ENCODE data around the gene APOL1. TPM values are rescaled to one million over a fixed set of nuclear protein-coding genes. Genes with fewer than 3 reads are reported as not detected.
"Not testable (repeated sequence)": the region's sequence is repeated elsewhere in the genome, so short reads cannot be mapped to it uniquely, and the experiment has no call there.

The APOL1 gene
- total and polyA plus RNA-seq, 2 donors (not counting 1 experiment from before 2014, with no cell fraction given) = 3.3 to 11.2 TPM

GRCh38 chr22:36204001-36204631, 48.8 kb upstream of the APOL1 start:
- ChIA-PET CTCF (interaction anchor here (1.0 kb wide), 1 partner anchor 36 kb away, joined by 3 read pairs; the partner anchor contains the start of gene APOL2), POLR2A (interaction anchor here (1.2 kb wide), 1 partner anchor 12 kb away, joined by 3 read pairs; no protein-coding TSS in a partner anchor)
- H3K27me3 ChIP-seq (replicated peaks in 1 of 4; ENCODE audit: control extremely low read depth in 1 of 4, control insufficient read depth in 3 of 4, insufficient read depth in 4 of 4, low read length in 3 of 4) = peaks cover 0 to 2% (median 0%) of the 10 kb centered on the region in 4 experiments
- peaks cover 9 to 23% of the 10 kb centered on the region in 2 donors for H3K4me1 ChIP-seq (ENCODE audit: control insufficient read depth in 2 of 2, insufficient read depth in 2 of 2, low read length in 2 of 2)
- intact Hi-C loops (cut with micrococcal nuclease) = no loop called here
- peaks cover 0 to 7% (median 1%) of the 10 kb centered on the region in 3 donors for H3K9me3 ChIP-seq (ENCODE audit: control extremely low read depth in 1 of 3, control insufficient read depth in 2 of 3, insufficient read depth in 1 of 3, low read length in 2 of 3)
- peak overlapping the region; percentile 69 for H3K4me3 Mint-ChIP-seq
- H3K4me3 ChIP-seq (ENCODE audit: control extremely low read depth in 1 of 5, extremely low read depth in 1 of 5, insufficient read depth in 1 of 5, low read depth in 2 of 5, low read length in 4 of 5) = peak overlapping the region in 3 of 5 experiments; percentile 29 to 43 (median 32)
- TF ChIP-seq EZH2 (IDR thresholded peaks at IDR 0.05; ENCODE audit: borderline replicate concordance, insufficient read depth, low read depth, low read length, poor library complexity, severe bottlenecking) = no peak
- TF ChIP-seq CTCF (IDR thresholded peaks at IDR 0.05) = no peak
- no peak overlapping the region for H3K27ac ChIP-seq (ENCODE audit: low read length in 2 of 2)
- H3K9me3 Mint-ChIP-seq (ENCODE audit: insufficient read depth) = no peaks in the 10 kb centered on the region
- H2AFZ ChIP-seq (ENCODE audit: insufficient read depth, low read depth, low read length, poor library complexity, severe bottlenecking) = peak overlapping the region; percentile 38
- H3K4me1 Mint-ChIP-seq = peaks cover 29% of the 10 kb centered on the region
- 84% methylated on average over 5 of the region's 8 CpGs for WGBS (ENCODE audit: insufficient coverage)
- no peak for ATAC-seq (ENCODE audit: low read depth)
- DNase-seq = no peak
- peaks cover 22% of the 10 kb centered on the region for H3K27me3 Mint-ChIP-seq
- H3K79me2 ChIP-seq (ENCODE audit: control insufficient read depth, insufficient read depth, low read length) = no peaks in the 10 kb centered on the region
- H3K36me3 ChIP-seq (replicated peaks in 1 of 2; ENCODE audit: control extremely low read depth in 1 of 2, control insufficient read depth in 1 of 2, extremely low read depth in 1 of 2, insufficient read depth in 2 of 2, low read length in 1 of 2) = no peaks in the 10 kb centered on the region
- H3K27ac Mint-ChIP-seq = no peak overlapping the region
- H3K4me2 ChIP-seq (replicated peaks; ENCODE audit: low read depth, low read length, poor library complexity, severe bottlenecking) = peak overlapping the region; percentile 28
- H4K20me1 ChIP-seq (ENCODE audit: control insufficient read depth, insufficient read depth, low read length, poor library complexity, severe bottlenecking) = no peaks in the 10 kb centered on the region
- peak overlapping the region; percentile 37 for H3K9ac ChIP-seq (ENCODE audit: low read length)

- Mint-ChIP-seq H3K4me1 (peaks cover 32% of the 10 kb centered on the region), H3K9me3 (ENCODE audit: insufficient read depth) (no peaks in the 10 kb centered on the region), H3K27me3 (peaks cover 18% of the 10 kb centered on the region), H3K4me3 (peak overlapping the region; percentile 69), H3K27ac (no peak overlapping the region)
- H3K4me1 ChIP-seq (ENCODE audit: control insufficient read depth in 2 of 2, insufficient read depth in 2 of 2, low read length in 2 of 2) = peaks cover 9 to 22% of the 10 kb centered on the region in 2 donors
- peak overlapping the region; percentile 28 for H3K4me2 ChIP-seq (replicated peaks; ENCODE audit: low read depth, low read length, poor library complexity, severe bottlenecking)
- no peaks in the 10 kb centered on the region for H4K20me1 ChIP-seq (ENCODE audit: control insufficient read depth, insufficient read depth, low read length, poor library complexity, severe bottlenecking)
- peak overlapping the region in 3 of 5 experiments; percentile 29 to 43 (median 32) for H3K4me3 ChIP-seq (ENCODE audit: control extremely low read depth in 1 of 5, extremely low read depth in 1 of 5, insufficient read depth in 1 of 5, low read depth in 2 of 5, low read length in 4 of 5)
- H3K9me3 ChIP-seq (ENCODE audit: control extremely low read depth in 1 of 3, control insufficient read depth in 2 of 3, insufficient read depth in 1 of 3, low read length in 2 of 3) = peaks cover 1 to 9% (median 1%) of the 10 kb centered on the region in 3 donors
- H3K9ac ChIP-seq (ENCODE audit: low read length) = peak overlapping the region; percentile 37
- H3K27me3 ChIP-seq (replicated peaks in 1 of 4; ENCODE audit: control extremely low read depth in 1 of 4, control insufficient read depth in 3 of 4, insufficient read depth in 4 of 4, low read length in 3 of 4) = no peaks in the 10 kb centered on the region
- intact Hi-C loops (cut with micrococcal nuclease) = no loop called here
- no peaks in the 10 kb centered on the region for H3K36me3 ChIP-seq (replicated peaks in 1 of 2; ENCODE audit: control extremely low read depth in 1 of 2, control insufficient read depth in 1 of 2, extremely low read depth in 1 of 2, insufficient read depth in 2 of 2, low read length in 1 of 2)
- H2AFZ ChIP-seq (ENCODE audit: insufficient read depth, low read depth, low read length, poor library complexity, severe bottlenecking) = peak overlapping the region; percentile 38
- ChIA-PET CTCF (interaction anchor here (1.0 kb wide), 1 partner anchor 35 kb away, joined by 3 read pairs; the partner anchor contains the start of gene APOL2), POLR2A (interaction anchor here (1.2 kb wide), 1 partner anchor 11 kb away, joined by 3 read pairs; no protein-coding TSS in a partner anchor)
- WGBS (ENCODE audit: insufficient coverage) = 78% methylated on average over 5 of the region's 6 CpGs
- H3K27ac ChIP-seq (ENCODE audit: low read length in 2 of 2) = no peak overlapping the region
- H3K79me2 ChIP-seq (ENCODE audit: control insufficient read depth, insufficient read depth, low read length) = no peaks in the 10 kb centered on the region
- TF ChIP-seq EZH2 (IDR thresholded peaks at IDR 0.05; ENCODE audit: borderline replicate concordance, insufficient read depth, low read depth, low read length, poor library complexity, severe bottlenecking) (no peak), CTCF (IDR thresholded peaks at IDR 0.05) (no peak)
- DNase-seq = peak; percentile 43
- peak; percentile 24 for ATAC-seq (ENCODE audit: low read depth)
These were observed 48.3 kb upstream of the APOL1 start for GRCh38 chr22:36204632-36205015.

- peaks cover 9 to 22% of the 10 kb centered on the region in 2 donors for H3K4me1 ChIP-seq (ENCODE audit: control insufficient read depth in 2 of 2, insufficient read depth in 2 of 2, low read length in 2 of 2)
- CTCF ChIA-PET; H2AFZ ChIP-seq (ENCODE audit: insufficient read depth, low read depth, low read length, poor library complexity, severe bottlenecking); H4K20me1 ChIP-seq (ENCODE audit: control insufficient read depth, insufficient read depth, low read length, poor library complexity, severe bottlenecking); POLR2A ChIA-PET; H3K27ac Mint-ChIP-seq; H3K4me2 ChIP-seq (replicated peaks; ENCODE audit: low read depth, low read length, poor library complexity, severe bottlenecking); H3K27me3 ChIP-seq (replicated peaks in 1 of 4; ENCODE audit: control extremely low read depth in 1 of 4, control insufficient read depth in 3 of 4, insufficient read depth in 4 of 4, low read length in 3 of 4); DNase-seq; H3K4me3 Mint-ChIP-seq; H3K27ac ChIP-seq (ENCODE audit: low read length in 2 of 2); H3K9ac ChIP-seq (ENCODE audit: low read length); H3K36me3 ChIP-seq (replicated peaks in 1 of 2; ENCODE audit: control extremely low read depth in 1 of 2, control insufficient read depth in 1 of 2, extremely low read depth in 1 of 2, insufficient read depth in 2 of 2, low read length in 1 of 2); H3K79me2 ChIP-seq (ENCODE audit: control insufficient read depth, insufficient read depth, low read length); H3K9me3 Mint-ChIP-seq (ENCODE audit: insufficient read depth); H3K9me3 ChIP-seq (ENCODE audit: control extremely low read depth in 1 of 3, control insufficient read depth in 2 of 3, insufficient read depth in 1 of 3, low read length in 2 of 3); H3K4me3 ChIP-seq (ENCODE audit: control extremely low read depth in 1 of 5, extremely low read depth in 1 of 5, insufficient read depth in 1 of 5, low read depth in 2 of 5, low read length in 4 of 5); intact Hi-C loops (cut with micrococcal nuclease); ATAC-seq (ENCODE audit: low read depth): not testable (repeated sequence)
- whole genome bisulfite sequencing (ENCODE audit: insufficient coverage) = 89% methylated on average over 5 of the region's 5 CpGs
- H3K4me1 Mint-ChIP-seq = peaks cover 32% of the 10 kb centered on the region
- peaks cover 14% of the 10 kb centered on the region for H3K27me3 Mint-ChIP-seq
These were observed 47.4 kb upstream of the APOL1 start for GRCh38 chr22:36205573-36205972.

Measured in B cell (primary cell).